ENCODE data around the gene PDE7B.

DNA sequence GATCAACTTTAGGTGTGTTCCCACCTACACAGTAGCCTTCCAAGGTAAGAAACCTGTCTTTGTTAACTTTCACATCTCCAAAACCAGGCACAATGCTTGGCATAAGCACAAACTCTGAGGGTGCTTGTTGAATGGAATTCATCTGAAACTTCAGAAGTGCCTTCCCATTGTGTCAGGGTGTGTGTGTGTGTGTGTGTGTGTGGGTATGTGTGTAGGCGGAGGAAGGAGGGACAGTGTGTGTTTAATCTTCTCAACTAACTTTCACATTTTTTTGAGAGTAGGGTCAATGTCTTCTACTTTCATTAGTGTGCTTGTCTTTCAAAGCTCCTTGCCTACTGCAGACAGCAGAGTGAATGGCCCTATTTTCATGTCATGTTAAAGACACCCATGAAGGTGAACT lies 45.6 kb downstream of the PDE7B start:
- TF ChIP-seq, protein P1, sequence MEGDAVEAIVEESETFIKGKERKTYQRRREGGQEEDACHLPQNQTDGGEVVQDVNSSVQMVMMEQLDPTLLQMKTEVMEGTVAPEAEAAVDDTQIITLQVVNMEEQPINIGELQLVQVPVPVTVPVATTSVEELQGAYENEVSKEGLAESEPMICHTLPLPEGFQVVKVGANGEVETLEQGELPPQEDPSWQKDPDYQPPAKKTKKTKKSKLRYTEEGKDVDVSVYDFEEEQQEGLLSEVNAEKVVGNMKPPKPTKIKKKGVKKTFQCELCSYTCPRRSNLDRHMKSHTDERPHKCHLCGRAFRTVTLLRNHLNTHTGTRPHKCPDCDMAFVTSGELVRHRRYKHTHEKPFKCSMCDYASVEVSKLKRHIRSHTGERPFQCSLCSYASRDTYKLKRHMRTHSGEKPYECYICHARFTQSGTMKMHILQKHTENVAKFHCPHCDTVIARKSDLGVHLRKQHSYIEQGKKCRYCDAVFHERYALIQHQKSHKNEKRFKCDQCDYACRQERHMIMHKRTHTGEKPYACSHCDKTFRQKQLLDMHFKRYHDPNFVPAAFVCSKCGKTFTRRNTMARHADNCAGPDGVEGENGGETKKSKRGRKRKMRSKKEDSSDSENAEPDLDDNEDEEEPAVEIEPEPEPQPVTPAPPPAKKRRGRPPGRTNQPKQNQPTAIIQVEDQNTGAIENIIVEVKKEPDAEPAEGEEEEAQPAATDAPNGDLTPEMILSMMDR (IDR thresholded peaks at IDR 0.05) = no peak
- no peak for TF ChIP-seq POLR2A (IDR thresholded peaks at IDR 0.05)

Measured in uterus (tissue), 2 donors.